ENCODE measurements around the gene CLASP1.

The CLASP1 gene

GRCh38 chr2:121288454-121289231 lies 360.6 kb downstream of the CLASP1 start:
- DNase-seq (ENCODE audit: low spot score) = no peak
- in situ Hi-C loops (cut with MboI; ENCODE audit: low pct_unique_long_range_greater_than_20kb, low sequenced_read_pairs, unreplicated experiment) = no loop called here
- TF ChIP-seq CTCF (IDR thresholded peaks at IDR 0.05; ENCODE audit: extremely low read depth, insufficient read depth, missing control alignments) = no peak

GRCh38 chr2:121287956-121288355 lies 361.3 kb downstream of the CLASP1 start:
- TF ChIP-seq CTCF (IDR thresholded peaks at IDR 0.05; ENCODE audit: extremely low read depth, insufficient read depth, missing control alignments) = no peak
- in situ Hi-C loops (cut with MboI; ENCODE audit: low pct_unique_long_range_greater_than_20kb, low sequenced_read_pairs, unreplicated experiment) = no loop called here

More at GRCh38 chr2:121287956-121288355, 361.3 kb downstream of the CLASP1 start:
- DNase-seq (ENCODE audit: low spot score) = no peak
